C4-2B (cell line): ENCODE data around the gene ZFYVE9.
"Not testable (repeated sequence)": the region's sequence is repeated elsewhere in the genome, so short reads cannot be mapped to it uniquely, and the experiment has no call there.

Experiments used
- H3K27ac ChIP-seq: fragments of 450-650 bp; 2 replicates; pipeline ENCODE4 v1.5.1; 2017
- CTCF ChIP-seq: fragments of 450-650 bp; conservative IDR thresholded peaks from 2 replicates; pipeline ENCODE4 v1.5.1; 2017; ENCODE audit warnings: mild to moderate bottlenecking
- ZFX ChIP-seq: fragments of 450-650 bp; IDR thresholded peaks from 2 replicates; pipeline ENCODE4 v1.6.1; 2017

The ZFYVE9 gene

GRCh38 chr1:52166996-52167753, 25.3 kb downstream of the ZFYVE9 start:
- TF ChIP-seq ZFX (no peak), CTCF (no peak)
- no peak overlapping the region for H3K27ac ChIP-seq

DNA sequence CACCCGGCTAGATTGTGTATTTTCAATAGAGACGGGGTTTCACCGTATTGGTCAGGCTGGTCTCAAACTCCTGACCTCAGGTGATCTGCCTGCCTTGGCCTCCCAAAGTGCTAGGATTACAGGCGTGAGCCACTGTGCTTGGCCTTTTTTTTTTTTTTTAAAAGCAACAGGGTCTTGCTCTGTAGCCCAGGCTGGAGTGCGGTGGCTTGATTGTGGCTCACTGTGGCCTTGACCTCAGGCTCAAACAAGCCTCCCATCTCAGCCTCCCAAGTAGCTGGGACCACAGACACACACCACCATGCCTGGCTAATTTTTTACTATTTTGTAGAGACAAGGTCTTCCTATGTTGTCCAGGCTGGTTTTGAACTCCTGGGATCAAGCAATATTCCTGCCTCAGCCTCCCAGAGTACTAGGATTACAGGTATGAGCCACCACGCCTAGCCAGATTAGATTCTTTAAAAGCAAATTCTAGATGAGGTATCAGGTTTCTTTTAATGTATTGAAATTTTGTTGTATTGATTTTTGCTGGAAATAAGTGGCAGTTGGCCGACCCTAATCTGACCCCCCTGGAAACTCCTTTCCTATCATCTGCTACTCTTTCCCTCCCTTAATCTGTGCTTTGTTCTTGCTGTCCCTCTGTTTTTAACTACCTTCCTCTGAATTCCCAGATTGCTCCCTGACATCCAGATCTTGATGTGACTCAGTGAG, 26.6 kb downstream of the ZFYVE9 start:
- no peak overlapping the region for H3K27ac ChIP-seq
- no peak for TF ChIP-seq CTCF
- no peak for TF ChIP-seq ZFX

DNA sequence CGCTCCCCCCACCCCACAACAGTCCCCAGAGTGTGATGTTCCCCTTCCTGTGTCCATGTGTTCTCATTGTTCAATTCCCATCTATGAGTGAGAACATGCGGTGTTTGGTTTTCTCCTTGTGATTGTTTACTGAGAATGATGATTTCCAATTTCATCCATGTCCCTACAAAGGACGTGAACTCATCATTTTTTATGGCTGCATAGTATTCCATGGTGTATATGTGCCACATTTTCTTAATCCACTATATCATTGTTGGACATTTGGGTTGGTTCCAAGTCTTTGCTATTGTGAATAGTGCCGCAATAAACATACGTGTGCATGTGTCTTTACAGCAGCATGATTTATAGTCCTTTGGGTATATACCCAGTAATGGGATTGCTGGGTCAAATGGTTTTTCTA, 29.3 kb downstream of the ZFYVE9 start:
- H3K27ac ChIP-seq, result not testable (repeated sequence)

- TF ChIP-seq CTCF, result no peak
- no peak for TF ChIP-seq ZFX
- peak overlapping the region; percentile 38; the same call in 1 of the 2 replicates for H3K27ac ChIP-seq
These were observed 37.2 kb downstream of the ZFYVE9 start for GRCh38 chr1:52179073-52179472.

DNA sequence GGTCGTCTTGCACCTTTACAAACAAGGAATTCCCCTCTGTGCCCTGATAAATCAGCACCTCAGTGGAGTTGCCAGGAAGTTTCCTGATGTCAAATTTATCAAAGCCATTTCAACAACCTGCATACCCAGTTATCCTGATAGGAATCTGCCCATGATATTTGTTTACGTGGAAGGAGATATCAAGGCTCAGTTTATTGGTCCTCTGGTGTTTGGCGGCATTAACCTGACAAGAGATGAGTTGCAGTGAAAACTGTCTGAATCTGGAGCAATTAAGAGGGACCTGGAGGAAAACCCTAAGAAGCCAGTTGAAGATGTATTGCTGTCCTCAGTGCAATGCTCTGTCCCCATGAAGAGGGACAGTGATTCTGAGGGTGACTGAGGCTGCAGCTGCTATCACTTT, 38.3 kb downstream of the ZFYVE9 start:
- TF ChIP-seq CTCF (no peak), ZFX (no peak)
- peak overlapping the region; percentile 38 for H3K27ac ChIP-seq

DNA sequence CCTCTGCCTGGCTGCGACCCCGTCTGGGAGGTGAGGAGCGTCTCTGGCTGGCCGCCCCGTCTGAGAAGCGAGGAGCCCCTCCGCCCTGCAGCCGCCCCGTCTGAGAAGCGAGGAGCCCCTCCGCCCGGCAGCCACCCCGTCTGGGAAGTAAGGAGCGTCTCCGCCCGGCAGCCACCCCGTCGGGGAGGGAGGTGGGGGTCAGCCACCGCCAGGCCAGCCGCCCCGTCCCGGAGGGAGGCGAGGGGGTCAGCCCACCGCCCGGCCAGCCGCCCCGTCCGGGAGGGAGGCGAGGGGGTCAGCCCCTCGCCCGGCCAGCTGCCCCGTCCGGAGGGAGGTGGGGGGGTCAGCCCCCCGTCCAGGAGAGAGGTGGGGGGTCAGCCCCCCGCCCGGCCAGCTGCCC, 39.9 kb downstream of the ZFYVE9 start:
- not testable (repeated sequence) for H3K27ac ChIP-seq

GRCh38 chr1:52182328-52182727, 40.4 kb downstream of the ZFYVE9 start:
- H3K27ac ChIP-seq, result not testable (repeated sequence)

DNA sequence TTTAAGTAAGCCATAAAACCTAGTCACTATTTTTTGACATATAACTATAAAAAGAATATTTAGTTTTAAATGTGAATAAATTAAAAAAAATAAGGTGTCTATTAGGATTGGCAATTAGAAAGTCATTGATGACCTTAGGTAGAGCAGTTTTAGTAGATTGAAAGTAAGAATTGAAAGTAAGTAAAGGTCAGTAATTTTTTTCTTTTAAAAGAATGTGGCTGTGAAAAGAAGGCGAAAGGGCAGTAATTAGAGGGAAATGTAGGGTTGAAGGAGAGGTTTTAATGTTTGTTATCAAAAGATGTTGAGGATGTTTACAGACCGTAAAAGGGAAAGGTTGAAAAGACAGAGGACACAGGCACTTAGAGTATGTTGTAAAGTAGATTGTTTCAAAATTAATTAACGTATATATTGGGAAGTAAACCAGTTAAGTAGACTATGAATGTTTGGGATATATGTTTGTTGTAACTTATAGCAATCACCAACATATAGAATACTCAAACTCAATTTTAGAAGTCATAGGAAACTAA, 41.0 kb downstream of the ZFYVE9 start:
- TF ChIP-seq ZFX, result no peak
- no peak for TF ChIP-seq CTCF

GRCh38 chr1:52186449-52186848, 44.6 kb downstream of the ZFYVE9 start:
- TF ChIP-seq CTCF (no peak), ZFX (no peak)

More for the DNA sequence above, 41.0 kb downstream of the ZFYVE9 start:
- no peak overlapping the region for H3K27ac ChIP-seq

More at GRCh38 chr1:52186449-52186848, 44.6 kb downstream of the ZFYVE9 start:
- H3K27ac ChIP-seq, result no peak overlapping the region
